Hepatocyte (in vitro differentiated cells): Measurements from ENCODE around the gene ZNF652. TPM values are rescaled to one million over a fixed set of nuclear protein-coding genes. Genes with fewer than 3 reads are reported as not detected.
A peak's percentile ranks its signal among the peaks of the same experiment; 100 is the strongest.

ENCODE experiments used
- DNase-seq: peaks from one replicate; pipeline ENCODE4 v3.0.0-alpha.2; 2016; ENCODE audit warnings: low spot score
- H2AFZ ChIP-seq: fragments of 200-600 bp; sonication (generic); 2 replicates; pipeline ENCODE4 v1.6.0; 2016; ENCODE audit warnings: antibody characterized with exemption, mild to moderate bottlenecking
- H3K27ac ChIP-seq: fragments of 200-600 bp; sonication (generic); 2 replicates; pipeline ENCODE4 v1.5.1; 2016; ENCODE audit warnings: mild to moderate bottlenecking
- H3K27me3 ChIP-seq: fragments of 200-600 bp; sonication (generic); 2 replicates; pipeline ENCODE4 v1.6.1; 2016
- H3K36me3 ChIP-seq: fragments of 200-600 bp; sonication (generic); replicated peaks from 2 replicates; pipeline ENCODE4 v1.5.1; 2016; ENCODE audit warnings: low read depth; ENCODE audit not compliant: insufficient read depth
- H3K4me1 ChIP-seq: fragments of 200-600 bp; sonication (generic); 2 replicates; pipeline ENCODE4 v1.5.1; 2016; ENCODE audit warnings: mild to moderate bottlenecking, moderate library complexity; ENCODE audit not compliant: insufficient read depth
- H3K4me2 ChIP-seq: fragments of 200-600 bp; sonication (generic); 2 replicates; pipeline ENCODE4 v1.6.0; 2016
- H3K4me3 ChIP-seq: fragments of 200-600 bp; sonication (generic); 2 replicates; pipeline ENCODE4 v1.5.1; 2016; ENCODE audit warnings: mild to moderate bottlenecking
- H3K79me2 ChIP-seq: fragments of 200-600 bp; sonication (generic); 2 replicates; pipeline ENCODE4 v1.6.0; 2017; ENCODE audit warnings: mild to moderate bottlenecking
- H3K9me2 ChIP-seq: fragments of 200-600 bp; sonication (generic); replicated peaks from 2 replicates; pipeline ENCODE4 v1.6.0; 2017; ENCODE audit warnings: mild to moderate bottlenecking; ENCODE audit not compliant: insufficient read depth
- H3K9me3 ChIP-seq: fragments of 200-600 bp; sonication (generic); 2 replicates; pipeline ENCODE4 v1.5.1; 2016; ENCODE audit warnings: low read depth, mild to moderate bottlenecking
- H4K20me1 ChIP-seq: fragments of 200-600 bp; sonication (generic); 2 replicates; pipeline ENCODE4 v1.6.0; 2016; ENCODE audit warnings: mild to moderate bottlenecking; ENCODE audit not compliant: insufficient read depth, poor library complexity, severe bottlenecking
- CTCF ChIP-seq: fragments of 200-600 bp; sonication (generic); IDR thresholded peaks from 2 replicates; pipeline ENCODE4 v1.5.1; 2016; ENCODE audit warnings: antibody characterized with exemption, mild to moderate bottlenecking; ENCODE audit not compliant: poor library complexity
- EZH2 ChIP-seq: fragments of 200-600 bp; sonication (generic); IDR thresholded peaks from 2 replicates; pipeline ENCODE4 v1.6.1; 2016; ENCODE audit warnings: antibody characterized with exemption, mild to moderate bottlenecking, borderline replicate concordance
- EZH2phosphoT487 ChIP-seq: fragments of 200-600 bp; sonication (generic); IDR thresholded peaks from one replicate; pipeline ENCODE4 v1.6.1; 2018; ENCODE audit warnings: antibody characterized with exemption, mild to moderate bottlenecking, low read depth, moderate library complexity; ENCODE audit not compliant: unreplicated experiment, severe bottlenecking
- WGBS: methylation state at CpG from one replicate; pipeline ENCODE4 v1.1.6; 2016; ENCODE audit warnings: low lambda C conversion rate; ENCODE audit errors: missing lambda C conversion rate; 5-methylcytosine and 5-hydroxymethylcytosine counted together
- polyA plus RNA-seq: library from polyadenylated mRNA; unstranded; fragments of >200 nt; fragmentation: Nextera tagmentation; extraction: Ambion mirVana; gene quantifications from 2 replicates; pipeline ENCODE4 v1.2.1, GENCODE V29; 2016
- total RNA-seq: library from RNA; depleted of rRNA; stranded (reverse); fragments of >200 nt; gene quantifications from 2 replicates; pipeline ENCODE4 v1.2.3, GENCODE V29; 2014

ZNF652 gene
- total and polyA plus RNA-seq, 2 experiments from 2014 or later, result 23.0 to 55.6 TPM

GRCh38 chr17:49363251-49363650 is 1.2 kb upstream of the ZNF652 start:
- no peaks in the 10 kb centered on the region for H3K9me3 ChIP-seq
- H3K27me3 ChIP-seq, result no peaks in the 10 kb centered on the region
- peaks cover 30% of the 10 kb centered on the region for H4K20me1 ChIP-seq
- H2AFZ ChIP-seq, result peak overlapping the region; percentile 88
- H3K36me3 ChIP-seq, result no peaks in the 10 kb centered on the region
- H3K27ac ChIP-seq, result peak overlapping the region; percentile 94
- 89% methylated on average over 4 of the region's 4 CpGs for WGBS
- no peak overlapping the region for H3K4me3 ChIP-seq
- H3K4me1 ChIP-seq, result peaks cover 25% of the 10 kb centered on the region
- H3K9me2 ChIP-seq, result no peaks in the 10 kb centered on the region
- no peak for DNase-seq
- TF ChIP-seq EZH2phosphoT487 (no peak), CTCF (no peak), EZH2 (no peak)
- peaks cover 32% of the 10 kb centered on the region for H3K79me2 ChIP-seq
- H3K4me2 ChIP-seq, result peak overlapping the region; percentile 74

- H3K9me2 ChIP-seq, result no peaks in the 10 kb centered on the region
- WGBS, result 22% methylated on average over 10 of the region's 10 CpGs
- H3K9me3 ChIP-seq, result no peaks in the 10 kb centered on the region
Measured at GRCh38 chr17:49362723-49363117, 670 bp upstream of the ZNF652 start.

DNA sequence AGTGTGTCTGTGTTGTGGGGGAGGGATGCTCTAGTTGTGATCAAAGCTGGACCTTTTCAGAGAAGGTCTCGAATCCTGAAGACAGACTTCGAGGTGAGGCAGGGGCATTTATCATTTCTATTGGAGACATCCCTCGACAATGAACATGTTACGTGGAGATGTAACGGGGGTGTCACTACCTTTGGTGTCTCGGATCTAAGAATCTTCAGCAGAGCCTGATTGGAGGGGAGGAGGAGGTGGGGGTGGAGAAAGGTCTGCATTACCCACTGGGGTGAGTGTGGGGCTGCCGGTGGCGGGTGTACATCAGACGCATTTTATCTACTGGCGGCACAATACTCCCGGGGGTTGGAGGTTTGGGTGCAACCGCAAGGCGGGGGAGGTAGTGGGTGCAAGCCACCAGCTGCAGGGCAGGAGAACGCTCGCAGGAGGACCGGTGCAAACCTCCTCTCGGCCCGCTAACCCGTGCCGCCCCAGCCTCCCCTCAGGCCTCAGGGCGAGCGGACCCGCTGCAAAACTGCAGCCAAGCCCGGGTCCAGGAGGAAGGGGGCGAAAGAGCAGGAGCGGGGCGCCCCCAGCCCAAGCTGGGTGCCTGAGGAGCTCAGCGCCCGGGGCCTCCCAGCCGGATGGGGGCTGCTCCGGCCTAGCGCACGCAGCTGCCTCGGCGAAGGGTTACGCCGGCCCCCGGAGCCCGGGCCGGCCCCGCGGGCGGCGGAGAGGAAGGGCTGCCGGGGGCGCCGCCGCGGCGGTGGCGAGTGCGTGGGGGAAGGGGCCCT is 735 bp downstream of the ZNF652 start:
- peaks cover 52% of the 10 kb centered on the region for H3K79me2 ChIP-seq
- H3K27ac ChIP-seq, result peak overlapping the region; percentile 94
- peak overlapping the region; percentile 95 for H3K4me3 ChIP-seq
- H3K4me1 ChIP-seq, result peaks cover 37% of the 10 kb centered on the region
- H3K36me3 ChIP-seq, result no peaks in the 10 kb centered on the region
- H3K9me2 ChIP-seq, result no peaks in the 10 kb centered on the region
- H4K20me1 ChIP-seq, result peaks cover 49% of the 10 kb centered on the region
- H2AFZ ChIP-seq, result peak overlapping the region; percentile 66
- WGBS, result under 1% methylated on average over 34 of the region's 52 CpGs
- DNase-seq, result peak; percentile 43
- no peak for TF ChIP-seq EZH2
- TF ChIP-seq EZH2phosphoT487, result no peak
- TF ChIP-seq CTCF, result no peak
- no peaks in the 10 kb centered on the region for H3K27me3 ChIP-seq
- peak overlapping the region; percentile 96 for H3K4me2 ChIP-seq
- H3K9me3 ChIP-seq, result no peaks in the 10 kb centered on the region

More at GRCh38 chr17:49362723-49363117, 670 bp upstream of the ZNF652 start:
- peaks cover 30% of the 10 kb centered on the region for H3K4me1 ChIP-seq
- DNase-seq, result peak; percentile 11
- peak overlapping the region; percentile 74 for H3K4me2 ChIP-seq
- H3K27me3 ChIP-seq, result no peaks in the 10 kb centered on the region
- TF ChIP-seq EZH2, result no peak
- TF ChIP-seq CTCF, result no peak
- no peak for TF ChIP-seq EZH2phosphoT487
- H3K79me2 ChIP-seq, result peaks cover 38% of the 10 kb centered on the region
- peak overlapping the region; percentile 88 for H2AFZ ChIP-seq
- H3K27ac ChIP-seq, result peak overlapping the region; percentile 94
- peaks cover 35% of the 10 kb centered on the region for H4K20me1 ChIP-seq
- H3K36me3 ChIP-seq, result no peaks in the 10 kb centered on the region
- peak overlapping the region; percentile 1 for H3K4me3 ChIP-seq
